GF-D8 (cell line): ENCODE data around the gene SEBOX.

ENCODE experiments used
- DNase-seq: peaks from one replicate; lab custom pipeline; 2025; lab: John Stamatoyannopoulos, UW

Gene SEBOX

DNA sequence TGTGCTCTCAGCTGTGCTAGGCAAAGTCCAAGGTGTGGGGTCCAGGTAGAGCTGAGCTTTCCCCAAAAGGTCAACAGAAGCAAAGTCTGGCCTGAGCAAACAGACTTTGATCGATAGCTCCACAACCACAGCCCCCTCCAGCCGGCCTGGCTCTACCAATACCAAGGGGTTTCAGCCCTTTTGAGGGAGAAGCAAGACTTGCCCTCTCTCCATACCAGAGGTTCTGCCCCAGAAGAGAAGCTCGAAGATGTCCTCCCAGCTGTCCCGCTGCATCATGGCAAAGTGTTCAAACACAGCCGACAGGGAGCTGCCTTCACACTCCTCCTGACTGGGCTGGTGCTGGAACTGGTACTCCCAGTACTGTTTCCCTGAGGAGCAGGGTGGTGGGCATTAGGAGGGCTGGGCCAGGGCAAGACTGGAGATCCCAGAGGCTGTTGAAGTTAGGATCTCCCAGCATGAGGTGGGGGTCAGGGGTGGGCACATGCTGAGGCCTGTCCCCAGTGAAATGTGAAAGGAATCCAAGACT, 3.4 kb upstream of the SEBOX start:
- DNase-seq = no peak

DNA sequence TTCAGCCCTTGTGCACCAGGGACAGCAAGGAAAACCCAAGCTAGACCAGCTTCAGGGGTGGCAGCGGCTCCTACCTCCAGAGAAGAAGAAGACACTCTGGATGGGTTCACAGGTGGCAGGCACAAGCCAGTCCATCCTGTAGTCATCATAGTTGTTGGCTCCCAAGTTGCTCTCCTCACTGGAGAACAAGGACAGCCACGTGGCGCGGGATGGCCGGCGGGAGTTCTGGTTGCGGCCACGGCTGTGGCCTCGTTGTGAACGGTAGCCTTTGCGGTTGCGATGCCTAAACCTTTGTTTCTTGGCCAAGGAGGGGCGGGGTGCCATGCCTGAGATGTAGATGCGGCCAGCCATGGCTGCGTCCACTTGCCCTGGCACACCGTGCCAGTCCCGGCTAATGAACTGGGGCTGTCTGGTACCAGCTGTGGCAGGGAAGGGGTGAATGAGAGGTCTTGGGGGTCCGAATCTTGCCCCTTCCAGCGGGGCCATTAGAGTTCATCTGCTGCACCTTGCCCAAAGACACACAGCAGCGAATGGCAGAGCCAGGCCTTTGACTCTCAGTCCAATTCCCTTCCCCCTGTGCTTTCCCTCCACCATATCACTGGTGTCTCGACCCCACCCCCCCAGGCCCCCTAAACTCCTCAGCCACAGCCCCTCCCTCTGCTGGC, 2.8 kb upstream of the SEBOX start:
- DNase-seq = no peak

DNA sequence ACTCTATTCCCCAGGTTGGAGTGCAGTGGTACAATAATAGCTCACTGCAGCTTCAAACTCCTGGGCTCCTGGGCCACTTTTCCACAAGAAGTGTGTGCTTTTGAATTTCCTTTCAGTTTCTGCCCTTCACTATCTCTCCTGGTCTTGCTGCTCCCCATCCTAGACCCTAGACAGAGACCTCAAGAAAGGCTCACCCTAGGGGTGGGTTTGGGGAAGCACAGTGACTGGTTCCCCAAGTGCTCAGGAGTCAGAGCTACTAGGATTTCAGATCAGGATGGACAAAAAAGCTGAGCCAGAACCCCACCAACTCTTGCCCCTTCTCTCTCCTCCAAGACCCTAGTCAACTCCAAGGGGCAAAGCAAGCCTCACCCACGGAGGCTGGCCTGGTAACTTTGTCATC, 1.6 kb upstream of the SEBOX start:
- no peak for DNase-seq

DNA sequence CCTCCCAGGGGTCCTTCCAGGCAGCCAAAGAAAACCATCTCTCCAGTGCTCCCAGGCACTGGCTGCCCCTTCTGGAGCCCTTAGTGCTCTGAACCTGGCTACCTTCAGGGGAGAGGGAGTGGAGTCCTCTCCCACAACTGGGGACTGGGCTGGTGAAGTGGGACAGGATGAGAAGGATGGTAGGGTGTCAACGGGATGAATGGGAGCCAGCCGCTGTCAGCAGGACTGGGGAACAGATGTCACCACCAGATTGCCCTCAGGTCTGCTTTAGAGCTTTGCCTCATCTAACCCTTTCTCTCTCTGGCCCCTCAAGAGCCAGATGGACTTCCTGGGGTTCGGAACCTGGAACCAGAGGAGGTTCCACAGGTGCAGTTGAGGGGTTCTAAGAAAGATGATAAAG, 488 bp upstream of the SEBOX start:
- no peak for DNase-seq

DNA sequence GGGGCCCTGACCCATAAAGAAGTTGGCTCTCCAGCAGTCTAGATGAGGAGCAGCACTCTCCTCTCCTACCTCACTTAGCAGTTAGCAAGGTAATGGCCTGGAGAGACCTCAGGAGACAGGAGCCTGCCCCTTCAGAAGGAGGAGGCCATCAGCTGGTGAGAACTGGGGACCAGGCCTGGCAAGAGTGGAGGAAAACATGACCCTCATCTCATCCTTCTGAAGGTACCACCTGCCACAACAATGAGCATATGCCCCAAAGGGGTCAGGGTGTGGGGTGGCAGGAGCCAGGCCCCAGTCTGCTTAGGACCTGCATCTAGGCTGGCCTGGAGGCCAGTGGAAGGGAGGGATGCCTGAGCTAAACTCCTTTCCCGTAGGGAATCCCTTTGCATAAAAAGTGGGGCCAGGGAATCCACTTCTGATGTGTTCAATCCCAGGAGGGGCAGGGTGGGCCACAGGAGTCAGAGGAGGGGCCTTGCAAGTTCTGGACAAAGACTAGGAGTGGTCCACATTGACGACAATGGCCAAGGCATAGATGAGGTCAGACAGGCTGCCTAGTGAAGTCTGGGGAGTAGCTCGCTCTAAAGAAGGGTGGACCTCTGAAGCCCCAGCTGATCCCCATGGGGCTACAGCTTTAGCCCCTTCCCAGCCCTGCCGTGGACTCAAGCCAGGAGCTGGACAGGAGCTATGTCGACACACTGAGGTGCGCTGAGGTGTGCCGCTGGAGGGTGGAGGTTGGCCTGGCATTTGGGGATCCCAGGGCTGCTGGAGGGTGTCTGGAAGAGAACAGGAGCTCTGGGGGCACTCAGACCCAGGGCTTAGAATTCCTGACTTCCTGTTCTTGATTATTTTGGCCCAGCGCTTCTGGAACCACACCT, 986 bp downstream of the SEBOX start:
- no peak for DNase-seq

DNA sequence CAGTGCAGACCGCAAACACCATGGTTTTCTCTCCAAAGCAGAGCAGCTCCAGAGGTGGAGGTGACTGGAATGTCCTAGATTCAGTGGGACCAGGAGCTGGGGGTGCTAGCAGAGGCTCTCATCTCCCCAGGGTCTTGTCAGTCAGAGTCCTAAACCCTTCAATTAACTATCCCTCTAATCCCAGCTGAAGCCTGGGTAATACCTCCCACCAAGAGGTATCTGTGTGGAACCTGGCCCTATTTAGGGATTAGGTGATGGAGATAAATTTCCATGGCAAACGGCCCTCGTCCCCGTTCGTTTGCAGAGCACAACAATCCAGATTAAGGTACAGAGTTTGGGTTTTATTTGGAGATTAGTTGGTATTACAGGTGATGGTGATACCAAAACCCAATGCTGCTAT, 1.8 kb downstream of the SEBOX start:
- DNase-seq = no peak

DNA sequence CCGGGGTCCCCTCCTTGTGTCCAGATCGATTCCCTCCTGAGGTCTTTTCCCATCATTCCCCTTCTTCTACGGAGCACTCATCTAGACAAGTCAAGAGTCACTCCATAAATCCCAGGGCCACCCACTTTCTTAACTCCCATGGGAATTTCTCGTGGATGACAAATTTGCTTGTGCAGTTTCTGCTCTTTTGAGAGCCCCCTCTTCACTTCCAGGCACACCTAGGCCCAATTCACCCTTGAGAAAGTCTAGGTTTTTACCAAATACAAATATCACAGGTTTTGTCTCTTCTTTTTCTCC, 7.2 kb downstream of the SEBOX start:
- DNase-seq = no peak

DNA sequence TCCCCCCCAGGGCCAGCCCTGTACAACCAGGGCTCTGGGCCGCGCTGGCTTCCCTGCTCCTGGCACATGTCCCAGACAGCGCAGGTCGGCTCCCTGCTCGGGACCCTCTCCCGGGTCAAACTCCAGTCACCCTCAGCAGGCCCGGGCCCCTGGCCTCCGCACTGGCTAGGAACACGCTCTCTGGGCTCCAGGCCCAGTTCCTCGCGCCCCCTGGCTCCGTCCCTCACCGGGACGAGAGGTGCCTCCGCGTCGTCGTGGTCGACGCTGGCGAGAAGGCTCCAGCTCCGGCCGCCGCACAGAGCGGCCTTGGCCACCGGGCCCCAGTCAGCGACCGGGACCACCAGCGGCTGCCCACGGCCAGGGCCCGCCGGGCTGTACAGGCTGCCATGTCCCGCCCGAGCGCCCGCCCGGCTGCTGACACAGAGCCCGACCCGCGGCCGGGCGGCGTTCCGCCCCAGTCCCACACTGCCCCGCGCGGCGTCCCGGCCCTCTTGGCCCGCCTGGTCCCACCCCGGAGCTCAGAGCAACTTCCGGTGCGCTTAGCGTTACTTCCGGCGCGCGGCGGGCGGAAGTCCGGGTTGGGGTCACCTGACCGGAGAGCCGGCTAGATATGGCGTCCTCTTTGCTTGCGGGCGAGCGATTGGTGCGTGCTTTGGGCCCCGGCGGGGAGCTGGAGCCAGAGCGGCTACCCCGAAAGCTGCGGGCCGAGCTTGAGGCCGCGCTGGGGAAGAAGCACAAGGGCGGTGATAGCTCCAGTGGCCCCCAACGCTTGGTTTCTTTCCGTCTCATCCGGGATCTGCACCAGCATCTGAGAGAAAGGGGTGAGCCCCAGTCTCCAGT, 7.7 kb downstream of the SEBOX start, which contains the start of gene POLDIP2:
TSS of gene POLDIP2 (minus strand) at position 467 of the 840 bp plus-strand sequence. CDS start at position 388, 79 bp downstream.
- DNase-seq = peak; percentile 53

DNA sequence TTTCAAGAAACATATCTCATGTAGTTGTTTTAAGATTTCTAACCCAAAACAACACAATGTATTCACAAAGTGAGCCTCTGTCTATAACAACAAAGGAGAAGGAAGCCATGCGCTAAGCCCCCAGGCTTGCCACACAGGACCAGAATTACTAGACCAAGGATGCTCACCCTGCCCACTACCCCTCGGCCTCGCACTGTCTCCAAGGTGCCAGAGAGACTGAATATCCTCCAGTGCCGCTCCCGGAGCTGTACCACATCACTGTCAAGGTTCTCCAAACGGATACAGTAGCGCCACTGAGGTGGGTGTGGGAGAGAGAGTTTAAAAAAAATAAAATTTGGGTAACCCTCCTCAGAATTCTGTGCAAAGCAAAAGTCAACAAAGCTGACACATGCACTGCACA, 14.7 kb downstream of the SEBOX start:
- DNase-seq = no peak

DNA sequence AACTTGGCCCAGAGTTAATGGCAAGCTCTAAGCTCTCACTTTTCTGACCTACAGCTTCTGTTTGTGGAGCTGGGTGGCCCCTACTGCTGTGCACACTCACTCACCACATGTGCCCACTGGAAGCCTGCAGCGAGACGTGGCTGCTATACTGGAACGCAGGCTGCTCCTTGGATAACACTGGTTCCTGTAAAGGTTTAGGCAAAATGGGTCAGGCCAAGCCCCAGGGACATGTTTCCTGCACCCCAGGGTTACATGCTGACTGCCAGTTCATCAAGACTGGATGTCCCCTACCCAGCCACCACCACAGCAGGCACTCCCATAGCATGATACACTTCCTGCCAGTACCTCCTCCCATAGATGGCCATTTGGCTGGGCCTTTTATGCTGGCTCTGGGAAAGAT, 16.0 kb downstream of the SEBOX start:
- DNase-seq = no peak

DNA sequence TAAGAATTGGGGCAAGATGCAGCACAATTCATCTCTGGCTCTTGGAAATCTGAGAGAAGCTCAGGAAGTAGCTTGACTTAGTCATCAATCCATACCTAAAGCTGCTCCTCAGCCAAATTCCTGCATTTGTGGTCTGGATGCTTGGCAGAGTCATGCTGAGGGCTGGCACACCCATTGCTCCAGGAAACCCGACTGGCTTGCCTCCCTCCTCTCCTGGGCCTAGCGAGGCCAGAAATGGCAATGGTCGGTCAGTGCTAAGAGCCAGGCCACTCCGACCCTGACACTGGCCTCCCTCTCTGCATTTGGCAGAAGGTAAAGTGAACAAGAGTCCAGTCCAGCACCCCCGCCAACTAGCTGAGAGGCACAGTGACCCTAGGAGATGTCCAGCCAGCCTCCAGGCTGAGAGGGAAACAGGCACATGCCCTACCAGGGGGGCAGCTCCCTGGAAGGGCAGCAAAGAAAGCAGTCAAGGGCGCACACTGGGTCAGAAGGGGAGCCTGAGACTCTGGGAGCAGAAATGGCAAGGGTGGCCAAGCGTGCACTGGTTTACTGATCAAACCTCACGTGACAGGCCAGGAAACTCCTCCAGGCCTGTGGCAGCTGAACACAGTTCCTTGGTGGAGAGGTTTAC, 17.6 kb downstream of the SEBOX start:
- no peak for DNase-seq

DNA sequence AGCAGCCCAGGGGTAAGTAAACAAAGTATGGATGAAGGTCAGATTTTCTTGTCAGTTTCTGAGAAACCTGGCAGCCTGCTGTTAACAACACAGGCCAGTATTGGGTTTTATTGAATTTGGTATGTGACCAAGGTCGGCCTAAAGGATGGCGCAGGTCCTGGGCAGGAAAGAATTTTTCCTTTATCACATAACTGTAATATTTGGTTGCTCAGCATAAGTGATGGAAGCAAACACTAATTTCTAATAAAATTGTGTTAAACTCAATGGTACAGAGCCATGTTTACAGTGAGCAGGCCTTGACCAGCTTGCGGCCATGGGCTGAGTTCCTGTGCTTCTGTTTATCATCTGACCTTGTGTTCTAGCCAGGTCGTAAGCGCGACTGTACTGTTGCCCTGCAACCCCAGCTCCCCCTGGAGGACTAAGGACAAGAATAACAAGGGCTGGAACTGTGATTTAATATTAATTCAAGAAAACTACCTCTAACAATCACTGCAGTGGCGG, 18.2 kb downstream of the SEBOX start:
- no peak for DNase-seq

DNA sequence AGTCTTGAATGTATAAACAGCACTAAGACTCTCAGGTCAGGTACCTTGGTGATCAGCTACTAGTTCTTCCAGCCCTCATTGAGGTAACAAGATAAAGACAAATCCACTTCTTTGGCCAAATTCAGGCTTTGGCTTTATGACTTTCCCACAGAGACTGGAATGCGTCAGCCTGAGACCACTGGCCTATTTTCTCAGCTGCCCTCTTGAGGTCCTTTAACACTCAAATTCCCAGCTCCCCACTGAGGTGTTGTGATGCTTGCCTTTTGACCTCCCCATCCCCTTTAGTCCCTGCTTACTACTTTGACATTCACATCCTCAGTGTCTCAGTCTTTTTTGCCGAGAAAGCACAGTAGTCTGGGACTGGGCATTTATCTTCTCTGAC, 18.8 kb downstream of the SEBOX start:
- no peak for DNase-seq

DNA sequence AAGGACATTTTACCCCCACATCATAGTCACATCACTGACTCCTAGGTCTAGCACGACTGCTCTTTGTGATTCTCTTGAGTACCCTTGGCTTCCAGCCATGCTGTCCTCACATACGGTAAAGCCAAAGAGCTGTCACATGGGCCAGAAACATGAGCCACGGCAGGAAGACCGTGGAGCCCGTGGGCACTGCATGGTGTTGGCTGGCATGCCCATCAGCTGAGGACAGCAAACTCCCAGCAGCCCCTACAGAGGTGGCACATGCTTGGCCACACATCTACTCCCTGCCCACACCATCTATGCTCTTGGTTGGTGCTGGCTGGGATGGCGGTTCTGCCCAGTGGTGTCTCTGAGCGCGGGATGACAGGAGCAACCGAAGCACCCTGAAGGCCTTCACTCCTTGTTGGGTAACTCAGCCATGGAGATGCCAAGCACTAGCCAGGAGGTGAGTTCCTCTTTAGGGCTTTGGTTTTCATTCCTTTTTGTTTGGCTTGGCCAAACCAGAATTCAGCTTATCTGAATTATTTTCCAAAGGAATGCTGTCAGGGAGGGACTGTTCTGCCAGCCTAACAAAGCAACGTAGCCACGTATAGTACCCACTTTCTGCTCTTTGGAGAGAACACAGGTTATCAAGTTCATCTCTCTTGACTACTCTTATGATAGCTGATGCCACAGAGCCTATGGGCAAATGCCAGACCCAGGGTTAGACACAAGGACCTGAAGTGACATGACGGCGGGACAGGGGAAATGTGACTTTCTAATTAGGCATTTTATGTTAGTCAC, 19.4 kb downstream of the SEBOX start:
- DNase-seq = no peak

DNA sequence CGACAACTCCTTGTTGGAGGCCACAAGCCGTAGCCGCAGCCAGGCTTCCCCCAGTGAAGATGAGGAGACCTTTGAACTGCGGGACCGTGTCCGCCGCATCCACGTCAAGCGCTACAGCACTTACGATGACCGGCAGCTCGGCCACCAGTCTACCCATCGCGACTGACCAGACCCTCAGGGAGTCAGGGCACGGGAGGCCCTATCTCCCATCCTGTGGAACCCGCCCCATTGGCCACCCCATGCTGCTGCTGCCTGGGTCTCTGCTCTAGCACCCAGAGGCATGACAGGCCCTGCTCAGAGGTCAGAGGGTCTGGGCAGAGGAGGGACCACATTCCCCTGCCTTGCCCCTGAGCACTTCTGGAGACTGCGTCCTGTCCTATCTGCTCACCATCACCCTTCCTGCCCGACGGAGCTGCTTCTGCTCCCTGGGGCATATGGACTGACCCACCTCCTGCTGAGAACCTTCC, 20.5 kb downstream of the SEBOX start:
- no peak for DNase-seq

DNA sequence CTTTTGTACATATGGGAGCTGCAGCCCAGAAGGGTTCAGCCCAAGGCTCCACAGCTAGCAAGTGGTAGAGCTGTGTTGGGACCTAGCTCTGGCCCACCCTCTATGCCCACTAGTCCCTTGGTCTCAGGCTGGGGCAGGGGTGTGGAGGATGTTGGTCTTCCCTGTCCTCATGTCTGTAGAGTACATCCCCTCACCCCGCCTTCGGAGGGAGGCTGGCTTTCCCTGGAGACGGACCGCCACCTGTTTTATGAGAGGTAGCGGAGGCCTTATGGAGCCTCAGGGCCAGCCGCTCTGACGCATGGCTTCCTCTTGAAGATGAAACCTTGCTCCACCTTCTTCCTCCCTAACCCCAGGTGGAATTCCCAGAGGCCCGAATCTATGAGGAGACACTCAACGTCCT, 21.0 kb downstream of the SEBOX start:
- DNase-seq = no peak

DNA sequence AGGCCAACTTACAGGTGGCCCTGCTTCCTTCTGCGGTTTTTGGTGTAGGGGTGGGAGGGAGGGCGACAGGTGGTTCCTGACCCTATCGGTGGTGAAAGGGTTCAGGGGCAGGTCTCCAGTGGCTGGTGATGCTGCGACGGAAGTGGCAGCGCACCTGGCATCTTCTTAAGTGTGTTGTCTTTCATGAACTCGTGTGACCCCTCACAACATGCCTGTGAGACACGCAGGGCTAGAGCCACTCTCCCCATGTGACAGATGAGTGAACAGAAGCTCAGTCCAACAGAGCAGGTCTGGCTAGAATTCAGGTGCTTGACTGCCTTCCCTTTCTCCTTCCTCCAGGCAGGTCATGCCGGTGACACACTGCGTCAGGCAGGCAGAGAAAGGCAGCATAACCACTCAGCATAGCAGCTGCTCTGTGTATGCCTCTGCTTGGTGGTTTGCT, 21.5 kb downstream of the SEBOX start:
- no peak for DNase-seq

DNA sequence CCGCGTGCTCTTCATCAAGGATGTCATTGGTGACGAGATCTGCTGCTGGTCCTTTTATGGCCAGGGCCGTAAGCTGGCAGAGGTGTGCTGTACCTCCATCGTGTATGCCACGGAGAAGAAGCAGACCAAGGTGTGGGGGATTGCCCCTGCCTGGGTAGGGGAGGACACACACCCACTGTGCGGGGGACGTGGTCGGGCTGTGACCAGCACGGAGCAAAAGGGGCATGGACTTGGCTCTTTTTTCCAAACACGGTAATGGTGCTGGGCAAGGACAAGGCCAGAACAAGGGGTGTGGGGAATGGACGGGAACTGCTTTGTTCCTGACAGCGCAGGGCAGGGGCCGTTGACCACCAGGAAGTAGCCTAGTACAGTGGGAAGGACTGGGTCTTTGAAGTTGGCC, 22.7 kb downstream of the SEBOX start:
- DNase-seq = no peak

DNA sequence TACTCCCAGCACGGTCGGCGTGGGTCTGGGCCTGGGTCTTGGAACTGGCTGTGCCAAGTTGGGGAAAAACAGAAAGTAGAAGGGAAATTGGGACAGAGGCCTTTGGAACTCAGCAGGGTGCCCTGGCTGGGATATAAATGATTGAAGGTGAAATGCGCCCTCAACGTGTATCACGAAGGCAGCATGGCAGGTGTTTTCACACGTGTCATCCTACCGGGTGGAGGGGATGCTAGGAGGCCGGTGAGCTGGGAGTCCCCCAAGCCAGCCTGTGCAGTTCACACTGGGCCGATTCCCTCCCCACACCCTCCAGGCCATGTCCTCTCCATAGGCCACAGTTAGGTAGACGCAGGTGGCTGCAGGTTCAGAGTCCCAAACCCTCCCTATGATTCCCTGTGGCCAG, 23.5 kb downstream of the SEBOX start:
- DNase-seq = no peak

DNA sequence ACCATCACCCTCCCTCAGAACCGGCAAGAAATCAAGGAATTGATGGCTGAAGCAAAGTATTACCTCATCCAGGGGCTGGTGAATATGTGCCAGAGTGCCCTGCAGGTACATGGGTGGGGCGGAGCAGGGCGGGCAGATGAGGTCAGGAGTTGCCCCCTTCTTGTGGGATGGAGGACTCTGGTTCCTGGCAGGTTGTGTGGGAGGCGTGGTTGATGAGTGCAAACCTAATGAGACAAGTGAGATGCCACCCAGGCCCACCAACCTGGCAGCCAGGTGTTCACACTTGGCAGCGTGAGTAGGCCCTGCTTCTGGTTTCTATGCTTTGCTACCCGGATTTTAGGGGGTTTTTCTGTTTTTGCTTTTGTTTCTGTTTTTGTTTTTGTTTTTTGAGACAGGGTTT, 24.6 kb downstream of the SEBOX start:
- DNase-seq = no peak

DNA sequence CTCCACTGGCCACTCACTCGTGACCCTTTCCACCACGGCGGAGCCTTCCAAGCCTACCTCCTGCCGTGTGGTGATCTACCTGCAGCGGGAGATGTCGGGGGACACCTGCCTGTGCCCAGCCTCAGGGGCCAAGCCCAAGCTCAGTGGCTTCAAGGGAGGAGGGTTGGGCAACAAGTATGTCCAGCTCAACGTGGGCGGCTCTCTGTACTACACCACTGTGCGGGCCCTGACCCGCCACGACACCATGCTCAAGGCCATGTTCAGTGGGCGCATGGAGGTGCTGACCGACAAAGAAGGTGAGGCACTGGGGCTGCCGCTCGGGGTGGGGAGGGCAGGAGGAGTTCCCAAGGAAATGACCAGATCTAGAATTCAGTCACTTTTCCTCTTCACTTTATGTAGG, 25.6 kb downstream of the SEBOX start:
- DNase-seq = no peak
